ENCODE measurements around the gene BTNL8. TPM values are rescaled to one million over a fixed set of nuclear protein-coding genes. Genes with fewer than 3 reads are reported as not detected.

Gene BTNL8
- total RNA-seq, 2 experiments from 2014 or later = not detected

DNA sequence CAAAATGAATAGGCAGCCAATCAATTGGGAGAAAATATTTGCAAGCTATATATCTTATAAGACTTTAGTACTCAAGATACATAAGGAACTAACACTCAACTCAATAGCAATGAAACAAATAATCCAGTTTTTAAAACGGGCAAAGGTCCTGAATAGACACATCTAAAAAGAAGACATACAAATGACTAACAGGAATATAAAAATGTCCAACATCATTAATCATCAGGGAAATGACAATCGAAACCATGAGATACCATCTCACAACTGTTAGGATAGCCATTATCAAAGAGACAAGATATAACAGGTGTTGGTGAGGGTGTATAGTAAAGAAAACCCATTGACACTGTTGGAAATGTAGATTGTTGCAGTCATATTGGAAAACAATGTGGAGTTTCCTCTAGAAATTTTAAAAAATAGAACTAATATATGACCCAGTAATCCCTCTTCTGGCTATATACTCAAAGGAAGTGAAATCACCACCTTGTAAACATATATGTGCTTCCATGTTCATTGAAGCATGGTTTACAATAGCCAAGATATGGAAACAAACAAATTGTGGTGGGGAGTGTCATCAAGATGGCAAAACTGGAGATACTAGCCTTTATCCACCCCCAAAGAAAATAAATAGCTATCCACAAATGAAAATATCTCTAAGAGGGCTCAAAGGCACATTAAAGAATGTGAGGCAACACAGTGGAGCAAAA lies 75.8 kb downstream of the BTNL8 start:
- Histone ChIP-seq H3K4me3 (ENCODE audit: low read length) (no peak overlapping the region), H3K9me3 (ENCODE audit: control insufficient read depth in 1 of 2, insufficient read depth in 1 of 2, low read length in 2 of 2) (peaks cover 0 to 6% of the 10 kb centered on the region in 2 experiments), H3K27me3 (ENCODE audit: control insufficient read depth in 1 of 2, insufficient read depth in 2 of 2, low read length in 2 of 2) (no peaks in the 10 kb centered on the region), H3K4me1 (ENCODE audit: insufficient read depth, low read length) (peaks cover 5% of the 10 kb centered on the region), H3K36me3 (ENCODE audit: insufficient read depth, low read length) (no peaks in the 10 kb centered on the region), H3K27ac (ENCODE audit: low read depth in 1 of 2, low read length in 2 of 2) (no peak overlapping the region)
- ChIA-PET CTCF (no interaction called here), POLR2A (no interaction called here)
- peak overlapping the region; percentile 27 for H3K27ac Mint-ChIP-seq
- DNase-seq = no peak
- H3K27me3 Mint-ChIP-seq = no peaks in the 10 kb centered on the region
- H3K4me1 Mint-ChIP-seq (ENCODE audit: low read depth) = peaks cover 15% of the 10 kb centered on the region
- no peaks in the 10 kb centered on the region for H3K36me3 Mint-ChIP-seq (ENCODE audit: low read depth)
- no peak for ATAC-seq (ENCODE audit: poor library complexity)
- H3K4me3 Mint-ChIP-seq = no peak overlapping the region
- intact Hi-C loops (cut with DNase I, micrococcal nuclease) = no loop called here
- H3K9me3 Mint-ChIP-seq = no peaks in the 10 kb centered on the region
- TF ChIP-seq, protein P1, sequence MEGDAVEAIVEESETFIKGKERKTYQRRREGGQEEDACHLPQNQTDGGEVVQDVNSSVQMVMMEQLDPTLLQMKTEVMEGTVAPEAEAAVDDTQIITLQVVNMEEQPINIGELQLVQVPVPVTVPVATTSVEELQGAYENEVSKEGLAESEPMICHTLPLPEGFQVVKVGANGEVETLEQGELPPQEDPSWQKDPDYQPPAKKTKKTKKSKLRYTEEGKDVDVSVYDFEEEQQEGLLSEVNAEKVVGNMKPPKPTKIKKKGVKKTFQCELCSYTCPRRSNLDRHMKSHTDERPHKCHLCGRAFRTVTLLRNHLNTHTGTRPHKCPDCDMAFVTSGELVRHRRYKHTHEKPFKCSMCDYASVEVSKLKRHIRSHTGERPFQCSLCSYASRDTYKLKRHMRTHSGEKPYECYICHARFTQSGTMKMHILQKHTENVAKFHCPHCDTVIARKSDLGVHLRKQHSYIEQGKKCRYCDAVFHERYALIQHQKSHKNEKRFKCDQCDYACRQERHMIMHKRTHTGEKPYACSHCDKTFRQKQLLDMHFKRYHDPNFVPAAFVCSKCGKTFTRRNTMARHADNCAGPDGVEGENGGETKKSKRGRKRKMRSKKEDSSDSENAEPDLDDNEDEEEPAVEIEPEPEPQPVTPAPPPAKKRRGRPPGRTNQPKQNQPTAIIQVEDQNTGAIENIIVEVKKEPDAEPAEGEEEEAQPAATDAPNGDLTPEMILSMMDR (IDR thresholded peaks at IDR 0.05) = no peak

DNA sequence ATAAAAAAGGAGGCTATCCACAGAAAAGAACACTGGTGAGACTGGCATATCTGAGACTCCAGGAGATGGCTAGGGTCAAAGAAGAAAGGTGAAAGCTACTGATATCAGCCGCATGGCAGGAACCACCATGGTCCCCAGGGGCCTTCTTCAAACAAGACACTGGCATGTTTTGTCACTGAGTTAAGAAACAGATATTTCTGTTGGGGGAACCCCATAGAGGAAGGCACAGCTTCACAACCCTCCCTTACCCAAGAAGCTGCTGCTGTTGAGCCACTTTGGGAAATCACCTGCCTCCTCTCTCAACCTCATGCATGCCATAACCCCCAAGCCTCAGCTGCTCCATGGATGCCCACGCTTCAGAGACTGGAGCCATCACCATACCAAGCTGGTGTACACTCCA lies 76.4 kb downstream of the BTNL8 start:
- TF ChIP-seq, protein P1 (IDR thresholded peaks at IDR 0.05) = no peak
- no peak overlapping the region for H3K4me3 Mint-ChIP-seq
- Histone ChIP-seq H3K9me3 (ENCODE audit: control insufficient read depth in 1 of 2, insufficient read depth in 1 of 2, low read length in 2 of 2) (peaks cover 0 to 3% of the 10 kb centered on the region in 2 experiments), H3K4me1 (ENCODE audit: insufficient read depth, low read length) (peaks cover 5% of the 10 kb centered on the region), H3K27me3 (ENCODE audit: control insufficient read depth in 1 of 2, insufficient read depth in 2 of 2, low read length in 2 of 2) (no peaks in the 10 kb centered on the region), H3K4me3 (ENCODE audit: low read length) (no peak overlapping the region), H3K36me3 (ENCODE audit: insufficient read depth, low read length) (no peaks in the 10 kb centered on the region), H3K27ac (ENCODE audit: low read depth in 1 of 2, low read length in 2 of 2) (no peak overlapping the region)
- no peak for ATAC-seq (ENCODE audit: poor library complexity)
- H3K36me3 Mint-ChIP-seq (ENCODE audit: low read depth) = no peaks in the 10 kb centered on the region
- ChIA-PET POLR2A (no interaction called here), CTCF (no interaction called here)
- DNase-seq = peak in 2 of 14 experiments; percentile 3 to 26
- intact Hi-C loops (cut with DNase I, micrococcal nuclease) = no loop called here
- H3K27ac Mint-ChIP-seq = peak overlapping the region; percentile 27
- H3K27me3 Mint-ChIP-seq = no peaks in the 10 kb centered on the region
- no peaks in the 10 kb centered on the region for H3K9me3 Mint-ChIP-seq
- peaks cover 15% of the 10 kb centered on the region for H3K4me1 Mint-ChIP-seq (ENCODE audit: low read depth)

DNA sequence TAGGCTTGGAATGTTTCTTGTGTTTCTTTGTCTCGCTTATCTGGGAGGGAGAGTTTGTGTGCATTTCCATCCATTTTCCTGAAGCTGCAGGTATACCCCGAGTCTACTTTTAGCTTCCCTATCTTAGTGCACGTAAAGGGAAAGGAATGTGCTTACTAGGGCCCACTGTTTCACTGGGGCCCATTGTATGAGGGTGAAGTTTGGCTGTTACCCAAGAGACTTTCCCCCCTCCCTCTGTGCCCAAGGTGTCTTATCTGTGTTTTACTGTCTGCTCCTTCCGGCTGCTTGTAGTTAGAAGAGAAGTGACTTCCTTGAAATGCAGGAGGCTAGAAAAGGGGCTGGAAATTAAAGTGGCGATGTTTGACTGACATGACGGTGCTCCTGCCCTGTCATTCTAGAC lies 77.6 kb downstream of the BTNL8 start:
- TF ChIP-seq, protein P1 (IDR thresholded peaks at IDR 0.05) = no peak
- Histone ChIP-seq H3K4me3 (ENCODE audit: low read length) (no peak overlapping the region), H3K9me3 (ENCODE audit: control insufficient read depth in 1 of 2, insufficient read depth in 1 of 2, low read length in 2 of 2) (no peaks in the 10 kb centered on the region), H3K27me3 (ENCODE audit: control insufficient read depth in 1 of 2, insufficient read depth in 2 of 2, low read length in 2 of 2) (no peaks in the 10 kb centered on the region), H3K4me1 (ENCODE audit: insufficient read depth, low read length) (peaks cover 5% of the 10 kb centered on the region), H3K27ac (ENCODE audit: low read depth in 1 of 2, low read length in 2 of 2) (no peak overlapping the region), H3K36me3 (ENCODE audit: insufficient read depth, low read length) (no peaks in the 10 kb centered on the region)
- Mint-ChIP-seq H3K4me3 (peak overlapping the region; percentile 6), H3K27ac (peak overlapping the region; percentile 57), H3K4me1 (ENCODE audit: low read depth) (peaks cover 15% of the 10 kb centered on the region), H3K27me3 (peaks cover 8% of the 10 kb centered on the region), H3K36me3 (ENCODE audit: low read depth) (no peaks in the 10 kb centered on the region), H3K9me3 (no peaks in the 10 kb centered on the region)
- intact Hi-C loops (cut with DNase I, micrococcal nuclease) = no loop called here
- DNase-seq = peak in 2 of 14 experiments; percentile 3 to 33
- no peak for ATAC-seq (ENCODE audit: poor library complexity)
- CTCF ChIA-PET = no interaction called here
- POLR2A ChIA-PET = no interaction called here
